Ovary (tissue), 9 donors: ENCODE measurements around the gene SLIT3. TPM values are rescaled to one million over a fixed set of nuclear protein-coding genes. Genes with fewer than 3 reads are reported as not detected.

Experiments
- DNase-seq, 5 donors: peaks; one replicate each; pipeline ENCODE4 v3.0.0-alpha.2; 2019 to 2020
- H3K27ac ChIP-seq, 2 donors: fragments of 200-600 bp; one replicate each; pipeline versions ENCODE4 v1.5.1 to v1.8.0; 2019 to 2022
- H3K27me3 ChIP-seq: fragments of 200-600 bp; one replicate; pipeline ENCODE4 v1.8.0; 2022
- H3K36me3 ChIP-seq: fragments of 200-600 bp; sonication (generic); one replicate; pipeline ENCODE4 v1.5.1; 2019
- H3K4me1 ChIP-seq: one replicate; pipeline ENCODE4 v1.8.1; 2013; ENCODE audit warnings: mild to moderate bottlenecking, moderate library complexity; ENCODE audit not compliant: insufficient read depth
- H3K4me3 ChIP-seq: fragments of 200-600 bp; sonication (generic); one replicate; pipeline ENCODE4 v1.5.1; 2017
- H3K9me3 ChIP-seq, 2 donors: fragments of 200-600 bp in 1 of 2; sonication (generic) in 1 of 2; one replicate each; pipeline versions ENCODE4 v1.5.1 to v1.8.1; 2013 to 2019; ENCODE audit warnings: mild to moderate bottlenecking in 1 of 2, moderate library complexity in 1 of 2
- EP300 ChIP-seq: sonication (generic); formaldehyde crosslinking; IDR thresholded peaks from one replicate; pipeline ENCODE4 v1.6.1; 2017; ENCODE audit warnings: antibody characterized with exemption
- POLR2A ChIP-seq: fragments of 450-650 bp; IDR thresholded peaks from one replicate; pipeline ENCODE4 v1.6.1; 2017; ENCODE audit warnings: antibody characterized with exemption, mild to moderate bottlenecking, moderate library complexity
- WGBS, 3 donors: extraction: QIAGEN DNeasy Blood & Tissue Kit in 1 of 3; methylation state at CpG; one replicate each; pipeline versions ENCODE4 v1.1.5 to v1.1.7; 2013 to 2017; 5-methylcytosine and 5-hydroxymethylcytosine counted together
- intact Hi-C, 4 donors: fragments of 100-400 bp; cut with DNase I; formaldehyde crosslinking; loops; one replicate each; pipeline versions ENCODE4 v1.11.0 to v1.15.1; 2022 to 2023
- polyA plus RNA-seq, 2 donors: library from polyadenylated mRNA; stranded (reverse); fragments of 200-250 nt in 1 of 2; fragments of 350-450 nt in 1 of 2; fragmentation: Illumina TruSeq in 1 of 2; extraction: RNeasy Lipid Tissue Mini Kit (QIAGEN cat#74804) in 1 of 2; gene quantifications; one replicate each; pipeline ENCODE4 v1.2.3, GENCODE V29; 2013 to 2014
- total RNA-seq, 7 donors: library from RNA; depleted of rRNA in 2 of 7; stranded (reverse); fragments of >200 nt in 2 of 7; fragmentation: NEBNext Ultra II Directional in 3 of 7; extraction: Animal tissue kit (Norgen Biotek cat#: 25700) in 3 of 7; gene quantifications; one replicate each; pipeline versions ENCODE4 v1.1.0 to v1.2.4, GENCODE V29; 2016 to 2023
- TF ChIP-seq, protein P1 (sequence below), 3 donors: fragments of 450-650 bp in 2 of 3; fragments of 200-600 bp in 1 of 3; IDR thresholded peaks; one replicate each; pipeline versions ENCODE4 v1.5.1 to v1.8.0; 2016 to 2022; ENCODE audit warnings: antibody characterized with exemption in 3 of 3, mild to moderate bottlenecking in 1 of 3
- donor health status: DM: no; HTN: no; CAD: no; lungs with moderate emphysema.
- donor health status: DM: no; HTN: no; CAD: no.
- donor health status: Bipolar disorder and iron deficiency.
- donor health status: DM: yes; HTN: yes; CAD: no.
- donor health status: DM: no; HTN: no; CAD: no.
- donor health status: DM: yes; HTN: yes; CAD: no.

Gene SLIT3
- total and polyA plus RNA-seq, 9 donors: 10.3 to 106 (median 24.4) TPM

- Histone ChIP-seq H3K27me3 (no peaks in the 10 kb centered on the region), H3K4me1 (no peaks in the 10 kb centered on the region), H3K36me3 (no peaks in the 10 kb centered on the region), H3K4me3 (no peak overlapping the region), H3K9me3 (no peaks in the 10 kb centered on the region), H3K27ac (no peak overlapping the region)
- DNase-seq: no peak
- TF ChIP-seq POLR2A (no peak), EP300 (no peak)
- TF ChIP-seq, protein P1, sequence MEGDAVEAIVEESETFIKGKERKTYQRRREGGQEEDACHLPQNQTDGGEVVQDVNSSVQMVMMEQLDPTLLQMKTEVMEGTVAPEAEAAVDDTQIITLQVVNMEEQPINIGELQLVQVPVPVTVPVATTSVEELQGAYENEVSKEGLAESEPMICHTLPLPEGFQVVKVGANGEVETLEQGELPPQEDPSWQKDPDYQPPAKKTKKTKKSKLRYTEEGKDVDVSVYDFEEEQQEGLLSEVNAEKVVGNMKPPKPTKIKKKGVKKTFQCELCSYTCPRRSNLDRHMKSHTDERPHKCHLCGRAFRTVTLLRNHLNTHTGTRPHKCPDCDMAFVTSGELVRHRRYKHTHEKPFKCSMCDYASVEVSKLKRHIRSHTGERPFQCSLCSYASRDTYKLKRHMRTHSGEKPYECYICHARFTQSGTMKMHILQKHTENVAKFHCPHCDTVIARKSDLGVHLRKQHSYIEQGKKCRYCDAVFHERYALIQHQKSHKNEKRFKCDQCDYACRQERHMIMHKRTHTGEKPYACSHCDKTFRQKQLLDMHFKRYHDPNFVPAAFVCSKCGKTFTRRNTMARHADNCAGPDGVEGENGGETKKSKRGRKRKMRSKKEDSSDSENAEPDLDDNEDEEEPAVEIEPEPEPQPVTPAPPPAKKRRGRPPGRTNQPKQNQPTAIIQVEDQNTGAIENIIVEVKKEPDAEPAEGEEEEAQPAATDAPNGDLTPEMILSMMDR (IDR thresholded peaks at IDR 0.05): no peak
- WGBS, 3 donors: 84 to 93% (median 86%) methylated on average over 1 of the region's 1 CpG
- intact Hi-C loops: no loop called here
Measured at GRCh38 chr5:169025491-169025890, 275.4 kb downstream of the SLIT3 start.

DNA sequence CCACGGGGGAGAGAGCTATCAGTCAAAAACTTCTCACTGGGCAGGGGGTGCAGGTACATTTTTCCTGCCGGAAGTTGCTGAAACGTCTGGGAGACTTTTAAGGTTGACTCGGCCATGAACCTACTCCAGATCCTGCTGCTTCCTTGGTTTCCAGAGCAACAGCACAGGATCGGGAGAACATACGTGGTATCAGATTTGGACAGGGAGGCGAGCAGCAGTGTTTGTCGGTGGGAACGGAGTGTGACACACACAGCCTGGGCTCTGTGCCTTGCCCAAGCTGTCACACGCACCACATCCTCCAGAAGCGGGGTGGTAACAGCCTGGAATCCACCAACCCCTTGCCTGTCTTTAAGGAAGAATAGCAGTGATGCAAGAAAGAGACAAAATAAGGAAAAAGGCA, 276.5 kb downstream of the SLIT3 start:
- TF ChIP-seq EP300 (no peak), POLR2A (no peak)
- TF ChIP-seq, protein P1 (IDR thresholded peaks at IDR 0.05): no peak
- Histone ChIP-seq H3K9me3 (no peaks in the 10 kb centered on the region), H3K27ac (no peak overlapping the region), H3K27me3 (no peaks in the 10 kb centered on the region), H3K4me1 (no peaks in the 10 kb centered on the region), H3K4me3 (no peak overlapping the region), H3K36me3 (no peaks in the 10 kb centered on the region)
- intact Hi-C loops: no loop called here
- whole genome bisulfite sequencing, 3 donors: 9 to 55% (median 15%) methylated on average over 11 of the region's 11 CpGs
- DNase-seq: peak in 2 of 5 donors; percentile 37 to 47

DNA sequence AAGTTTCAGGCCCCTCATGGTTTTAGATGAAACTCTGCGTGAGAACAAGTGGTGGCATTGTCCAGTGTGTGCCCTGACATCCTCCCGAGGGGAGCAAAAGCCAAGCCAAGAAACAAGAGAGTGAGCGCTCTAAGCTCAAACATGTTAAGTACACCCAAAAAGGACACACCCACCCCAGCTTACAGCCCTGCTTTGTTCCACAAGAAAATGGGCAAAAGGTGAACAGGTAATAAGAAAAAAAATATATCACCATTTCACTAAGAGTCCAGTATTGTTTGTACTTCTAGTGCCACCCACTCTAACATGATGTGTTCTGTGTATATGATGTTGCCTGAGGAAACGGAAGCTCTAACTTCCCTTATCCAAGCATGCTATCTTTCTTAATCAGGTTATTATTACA, 278.2 kb downstream of the SLIT3 start:
- no peak for TF ChIP-seq POLR2A
- TF ChIP-seq, protein P1 (IDR thresholded peaks at IDR 0.05): no peak
- TF ChIP-seq EP300: no peak
- Histone ChIP-seq H3K27me3 (no peaks in the 10 kb centered on the region), H3K36me3 (no peaks in the 10 kb centered on the region), H3K4me1 (peaks cover 9% of the 10 kb centered on the region), H3K4me3 (no peak overlapping the region), H3K9me3 (no peaks in the 10 kb centered on the region), H3K27ac (no peak overlapping the region)
- DNase-seq: no peak
- WGBS, 3 donors: 90 to 92% (median 91%) methylated on average over 4 of the region's 4 CpGs
- intact Hi-C loops: no loop called here

DNA sequence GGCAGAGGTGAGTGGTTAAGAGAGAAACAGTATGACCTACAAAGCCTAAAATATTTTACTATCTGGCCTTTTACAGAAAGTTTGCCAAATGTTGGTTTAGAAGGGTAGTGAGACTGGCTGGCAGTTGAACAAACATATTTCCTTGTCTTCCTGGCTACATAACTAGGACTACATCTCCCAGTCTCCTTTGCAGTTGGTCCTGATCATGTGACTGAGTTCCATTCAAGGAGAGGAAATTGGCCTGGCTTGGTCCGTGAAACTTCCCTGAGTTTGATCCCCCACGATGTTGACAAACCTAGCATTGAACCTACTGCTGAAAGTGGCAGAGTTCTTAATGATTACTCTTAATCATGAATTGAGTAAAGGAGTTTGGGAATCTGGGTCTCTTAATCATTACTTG, 280.8 kb downstream of the SLIT3 start:
- no peak overlapping the region for H3K4me3 ChIP-seq
- no peak for TF ChIP-seq POLR2A
- TF ChIP-seq EP300: no peak
- TF ChIP-seq, protein P1 (IDR thresholded peaks at IDR 0.05): no peak
- no peaks in the 10 kb centered on the region for H3K9me3 ChIP-seq
- no peak for DNase-seq
- peaks cover 9% of the 10 kb centered on the region for H3K4me1 ChIP-seq
- H3K27ac ChIP-seq: no peak overlapping the region
- intact Hi-C loops: no loop called here
- H3K36me3 ChIP-seq: no peaks in the 10 kb centered on the region
- WGBS, 3 donors: 36 to 44% (median 39%) methylated on average over 2 of the region's 2 CpGs
- H3K27me3 ChIP-seq: no peaks in the 10 kb centered on the region
